CD14-positive monocyte (primary cell): ENCODE measurements around the gene C19orf38. TPM values are rescaled to one million over a fixed set of nuclear protein-coding genes. Genes with fewer than 3 reads are reported as not detected.
A peak's percentile ranks its signal among the peaks of the same experiment; 100 is the strongest.

Experiments
- DNase-seq, 3 donors: peaks; one replicate each; pipeline ENCODE4 v3.0.0-alpha.2; 2011 to 2022
- H2AFZ ChIP-seq: 2 replicates; pipeline ENCODE4 v1.6.0; 2012; ENCODE audit warnings: mild to moderate bottlenecking, low read depth, low read length, inconsistent platforms; ENCODE audit not compliant: insufficient read depth, poor library complexity, severe bottlenecking
- H3K27ac ChIP-seq, 2 donors: 1 replicate in 1 of 2; 2 replicates in 1 of 2; pipeline ENCODE4 v1.5.1; 2012 to 2013; ENCODE audit warnings: low read length in 2 of 2, control low read depth in 1 of 2, inconsistent platforms in 1 of 2, low read depth in 1 of 2, mild to moderate bottlenecking in 1 of 2
- H3K27me3 ChIP-seq, 2 donors: one replicate each; pipeline versions ENCODE4 v1.6.0 to v1.6.1; 2011 to 2013; ENCODE audit warnings: low read length in 2 of 2; ENCODE audit not compliant: control insufficient read depth in 2 of 2, insufficient read depth in 2 of 2
- H3K36me3 ChIP-seq, 2 donors: replicated peaks in 1 of 2; 1 replicate in 1 of 2; 2 replicates in 1 of 2; pipeline versions ENCODE4 v1.5.1 to v1.6.1; 2012 to 2013; ENCODE audit warnings: low read length in 2 of 2, control low read depth in 1 of 2, inconsistent platforms in 1 of 2, mild to moderate bottlenecking in 1 of 2; ENCODE audit not compliant: insufficient read depth in 2 of 2, control insufficient read depth in 1 of 2
- H3K4me1 ChIP-seq, 2 donors: 1 replicate in 1 of 2; 2 replicates in 1 of 2; pipeline versions ENCODE4 v1.5.1 to v1.6.1; 2012 to 2013; ENCODE audit warnings: low read length in 2 of 2, control low read depth in 1 of 2, inconsistent platforms in 1 of 2, mild to moderate bottlenecking in 1 of 2, moderate library complexity in 1 of 2; ENCODE audit not compliant: insufficient read depth in 2 of 2, control insufficient read depth in 1 of 2
- H3K4me2 ChIP-seq: replicated peaks from 2 replicates; pipeline ENCODE3; 2012; ENCODE audit warnings: low read length, moderate library complexity, mild to moderate bottlenecking; ENCODE audit not compliant: poor library complexity, severe bottlenecking; ENCODE audit errors: extremely low read depth
- H3K4me3 ChIP-seq, 3 experiments: fragments of 200-600 bp in 1 of 3; sonication (generic) in 1 of 3; replicated peaks in 1 of 3; 1 replicate in 2 of 3; 2 replicates in 1 of 3; pipeline ENCODE4 v1.5.1; 2011 to 2013; ENCODE audit warnings: low read length in 3 of 3, mild to moderate bottlenecking in 3 of 3, control low read depth in 2 of 3, low read depth in 2 of 3, inconsistent platforms in 1 of 3, moderate library complexity in 1 of 3
- H3K79me2 ChIP-seq: 2 replicates; pipeline ENCODE4 v1.6.0; 2012; ENCODE audit warnings: mild to moderate bottlenecking, control low read depth, inconsistent platforms, low read length, moderate library complexity; ENCODE audit not compliant: insufficient read depth
- H3K9ac ChIP-seq: 2 replicates; pipeline ENCODE4 v1.6.0; 2017; ENCODE audit warnings: low read length, mild to moderate bottlenecking; ENCODE audit not compliant: insufficient read depth, poor library complexity, severe bottlenecking
- H3K9me3 ChIP-seq, 2 donors: replicated peaks in 1 of 2; 1 replicate in 1 of 2; 2 replicates in 1 of 2; pipeline versions ENCODE4 v1.5.1 to v1.6.1; 2012 to 2013; ENCODE audit warnings: low read length in 2 of 2, control low read depth in 1 of 2; ENCODE audit not compliant: control insufficient read depth in 1 of 2, insufficient read depth in 1 of 2
- H4K20me1 ChIP-seq: 2 replicates; pipeline ENCODE4 v1.6.0; 2012; ENCODE audit warnings: mild to moderate bottlenecking, low read length, control low read depth, moderate library complexity; ENCODE audit not compliant: insufficient read depth
- H3K27ac Mint-ChIP-seq, 7 donors: one replicate each; pipeline ENCODE4 v1.8.0; 2020; ENCODE audit warnings: mild to moderate bottlenecking in 7 of 7, mixed read lengths in 7 of 7, moderate library complexity in 6 of 7, inconsistent platforms in 2 of 7
- H3K27me3 Mint-ChIP-seq, 3 donors: one replicate each; pipeline ENCODE4 v1.8.0; 2021 to 2022; ENCODE audit warnings: low read depth in 3 of 3, mild to moderate bottlenecking in 3 of 3, mixed read lengths in 3 of 3, moderate library complexity in 3 of 3, inconsistent platforms in 1 of 3
- H3K36me3 Mint-ChIP-seq, 2 donors: one replicate each; pipeline ENCODE4 v1.8.0; 2020; ENCODE audit warnings: mixed read lengths in 2 of 2, inconsistent platforms in 1 of 2, mild to moderate bottlenecking in 1 of 2
- H3K4me1 Mint-ChIP-seq: one replicate; pipeline ENCODE4 v1.8.0; 2020; ENCODE audit warnings: mild to moderate bottlenecking, mixed read lengths
- H3K4me3 Mint-ChIP-seq, 2 donors: one replicate each; pipeline ENCODE4 v1.8.0; 2020; ENCODE audit warnings: mild to moderate bottlenecking in 2 of 2, mixed read lengths in 2 of 2, moderate library complexity in 1 of 2
- H3K9me3 Mint-ChIP-seq, 7 donors: one replicate each; pipeline ENCODE4 v1.8.0; 2020 to 2022; ENCODE audit warnings: mixed read lengths in 7 of 7, mild to moderate bottlenecking in 6 of 7, moderate library complexity in 6 of 7, inconsistent platforms in 2 of 7
- WGBS: methylation state at CpG from one replicate; pipeline ENCODE4 v1.1.5; 2013; ENCODE audit warnings: missing lambda C conversion rate; ENCODE audit not compliant: insufficient coverage; 5-methylcytosine and 5-hydroxymethylcytosine counted together
- intact Hi-C, 2 donors: fragments of 100-400 bp; cut with micrococcal nuclease; formaldehyde crosslinking; loops; one replicate each; pipeline versions ENCODE4 v1.15.0 to v1.15.1; 2023
- polyA plus RNA-seq, 3 donors: library from polyadenylated mRNA; depleted of rRNA in 1 of 3; unstranded in 2 of 3; stranded (reverse) in 1 of 3; fragments of 300-500 nt in 2 of 3; fragments of >200 nt in 1 of 3; fragmentation: Illumina TruSeq in 2 of 3; gene quantifications; 1 replicate in 2 of 3; 2 replicates in 1 of 3; pipeline ENCODE4 v1.2.3, GENCODE V29; 2012 to 2021
- TF ChIP-seq, protein P1 (sequence below): fragments of 200-600 bp; IDR thresholded peaks from one replicate; pipeline ENCODE4 v1.8.0; 2022; ENCODE audit warnings: antibody characterized with exemption, mild to moderate bottlenecking

The C19orf38 gene
- polyA plus RNA-seq, 3 donors = 134 to 174 (median 149) TPM

DNA sequence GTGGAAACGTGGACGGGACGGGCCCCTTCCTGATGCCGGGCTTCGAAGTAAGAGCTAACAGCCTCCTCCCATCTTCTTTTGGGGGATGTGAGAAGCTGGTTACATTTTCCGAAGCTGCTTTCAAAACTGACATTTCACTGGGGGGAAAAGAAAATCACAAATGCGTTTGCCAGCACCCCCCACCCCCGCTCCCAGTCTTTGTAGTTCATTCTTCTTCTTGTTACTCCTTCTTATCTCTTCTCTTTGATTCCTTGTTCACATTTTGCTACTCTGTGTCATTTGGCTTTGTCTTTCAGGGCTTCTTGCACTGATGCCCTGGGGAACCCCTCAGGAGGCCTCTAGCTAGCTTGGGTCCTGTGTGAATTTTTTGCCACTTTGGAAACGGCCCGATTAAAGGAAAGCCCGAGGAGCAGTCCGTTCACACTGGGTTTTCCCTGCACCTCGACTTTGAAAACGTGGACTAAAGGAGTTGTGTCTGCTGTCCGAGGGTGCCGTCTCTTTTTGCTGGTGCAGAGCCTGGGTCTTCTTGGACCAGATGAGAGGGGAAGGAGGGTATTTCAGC is 24.4 kb downstream of the C19orf38 start:
- H3K36me3 ChIP-seq = peaks cover 14 to 15% of the 10 kb centered on the region in 2 donors
- peaks cover 24 to 31% of the 10 kb centered on the region in 2 donors for H3K36me3 Mint-ChIP-seq
- H3K27me3 ChIP-seq = peaks cover 0 to 8% of the 10 kb centered on the region in 2 donors
- peaks cover 7 to 8% (median 7%) of the 10 kb centered on the region in 3 donors for H3K27me3 Mint-ChIP-seq
- no peaks in the 10 kb centered on the region for H3K9me3 ChIP-seq
- TF ChIP-seq, protein P1, sequence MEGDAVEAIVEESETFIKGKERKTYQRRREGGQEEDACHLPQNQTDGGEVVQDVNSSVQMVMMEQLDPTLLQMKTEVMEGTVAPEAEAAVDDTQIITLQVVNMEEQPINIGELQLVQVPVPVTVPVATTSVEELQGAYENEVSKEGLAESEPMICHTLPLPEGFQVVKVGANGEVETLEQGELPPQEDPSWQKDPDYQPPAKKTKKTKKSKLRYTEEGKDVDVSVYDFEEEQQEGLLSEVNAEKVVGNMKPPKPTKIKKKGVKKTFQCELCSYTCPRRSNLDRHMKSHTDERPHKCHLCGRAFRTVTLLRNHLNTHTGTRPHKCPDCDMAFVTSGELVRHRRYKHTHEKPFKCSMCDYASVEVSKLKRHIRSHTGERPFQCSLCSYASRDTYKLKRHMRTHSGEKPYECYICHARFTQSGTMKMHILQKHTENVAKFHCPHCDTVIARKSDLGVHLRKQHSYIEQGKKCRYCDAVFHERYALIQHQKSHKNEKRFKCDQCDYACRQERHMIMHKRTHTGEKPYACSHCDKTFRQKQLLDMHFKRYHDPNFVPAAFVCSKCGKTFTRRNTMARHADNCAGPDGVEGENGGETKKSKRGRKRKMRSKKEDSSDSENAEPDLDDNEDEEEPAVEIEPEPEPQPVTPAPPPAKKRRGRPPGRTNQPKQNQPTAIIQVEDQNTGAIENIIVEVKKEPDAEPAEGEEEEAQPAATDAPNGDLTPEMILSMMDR = no peak
- H3K4me1 Mint-ChIP-seq = peaks cover 47% of the 10 kb centered on the region
- peaks cover 32% of the 10 kb centered on the region for H3K79me2 ChIP-seq
- H2AFZ ChIP-seq = peak overlapping the region; percentile 78
- intact Hi-C loops = loop anchor here (5.0 to 10.0 kb wide), 2 partner anchors 35 to 52 kb away; partner anchors contain the start of genes TIMM29 (in 1 of the 2), TMED1 (in 1 of the 2) and YIPF2 (in 1 of the 2)
- 20% methylated on average over 4 of the region's 16 CpGs for WGBS
- no peak overlapping the region for H3K27ac ChIP-seq
- peak overlapping the region; percentile 83 to 84 for H3K4me3 Mint-ChIP-seq
- no peak for DNase-seq
- peak overlapping the region; percentile 73 for H3K9ac ChIP-seq
- peak overlapping the region in 2 of 7 donors; percentile 61 to 68 for H3K27ac Mint-ChIP-seq
- H3K4me3 ChIP-seq = peak overlapping the region; percentile 60 to 79 (median 60)
- peak overlapping the region; percentile 94 for H3K4me2 ChIP-seq
- H3K4me1 ChIP-seq = peaks cover 45 to 61% of the 10 kb centered on the region in 2 donors
- H4K20me1 ChIP-seq = peaks cover 27% of the 10 kb centered on the region
- H3K9me3 Mint-ChIP-seq = peaks cover 0 to 2% (median 0%) of the 10 kb centered on the region in 7 donors

DNA sequence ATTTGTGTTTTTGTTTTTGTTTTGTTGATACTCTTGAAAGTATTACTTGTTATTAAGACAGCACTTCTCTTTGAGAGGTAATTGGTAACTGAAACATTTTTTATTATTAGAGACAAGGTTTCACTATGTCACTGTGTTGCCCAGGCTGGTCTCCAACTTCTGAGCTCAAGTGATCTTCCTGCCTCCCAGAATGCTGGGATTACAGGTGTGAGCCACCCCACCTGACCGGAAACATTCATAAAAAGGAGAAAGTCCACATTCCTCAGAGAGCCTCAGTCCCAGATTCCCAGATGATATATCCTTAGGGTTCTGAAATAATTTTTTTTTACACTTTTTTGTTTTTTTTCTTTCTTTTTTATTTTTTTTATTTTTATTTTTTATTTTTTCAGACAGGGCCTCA is 25.8 kb downstream of the C19orf38 start:
- H3K4me3 Mint-ChIP-seq = no peak overlapping the region
- Histone ChIP-seq H2AFZ (no peak overlapping the region), H3K36me3 (peaks cover 10% of the 10 kb centered on the region in 2 donors), H3K4me2 (no peak overlapping the region), H3K4me3 (no peak overlapping the region), H3K79me2 (peaks cover 46% of the 10 kb centered on the region), H3K9me3 (no peaks in the 10 kb centered on the region), H3K27me3 (peaks cover 0 to 8% of the 10 kb centered on the region in 2 donors), H4K20me1 (peaks cover 36% of the 10 kb centered on the region), H3K27ac (no peak overlapping the region), H3K4me1 (peaks cover 33 to 50% of the 10 kb centered on the region in 2 donors), H3K9ac (no peak overlapping the region)
- intact Hi-C loops = loop anchor here (5.0 to 10.0 kb wide), 2 partner anchors 37 to 51 kb away; partner anchors contain the start of genes TIMM29 (in 1 of the 2), TMED1 (in 1 of the 2) and YIPF2 (in 1 of the 2)
- DNase-seq = no peak
- H3K36me3 Mint-ChIP-seq = peaks cover 15 to 20% of the 10 kb centered on the region in 2 donors
- no CpG with 5 or more reads among the region's 1 CpG for whole genome bisulfite sequencing
- TF ChIP-seq, protein P1 = no peak
- no peak overlapping the region for H3K27ac Mint-ChIP-seq
- peaks cover 0 to 2% (median 0%) of the 10 kb centered on the region in 7 donors for H3K9me3 Mint-ChIP-seq
- H3K27me3 Mint-ChIP-seq = peaks cover 7 to 8% (median 7%) of the 10 kb centered on the region in 3 donors
- H3K4me1 Mint-ChIP-seq = peaks cover 45% of the 10 kb centered on the region
